ENCODE data around the gene LCOR. TPM values are rescaled to one million over a fixed set of nuclear protein-coding genes. Genes with fewer than 3 reads are reported as not detected.

LCOR gene
- polyA plus RNA-seq, 1 donor from 2014 or later: 19.8 TPM

DNA sequence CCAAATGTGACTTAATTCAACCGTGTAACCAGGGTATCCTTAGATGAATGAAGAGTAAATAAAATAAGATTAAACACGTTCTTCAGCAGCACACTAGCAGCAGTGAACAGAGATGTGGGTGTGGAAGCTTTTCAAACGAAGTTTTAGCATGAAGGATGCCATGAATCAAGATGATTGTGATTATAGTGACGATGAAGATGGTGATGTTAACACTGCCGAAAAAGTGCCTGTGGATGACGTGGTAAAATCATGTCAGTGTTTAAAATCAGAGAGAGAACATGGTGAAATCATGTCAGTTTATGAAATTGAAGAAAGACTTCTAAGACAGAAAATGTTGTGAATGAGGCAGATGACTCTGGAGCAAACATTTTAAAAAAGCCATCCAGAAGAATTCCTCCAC lies 19.2 kb downstream of the LCOR start:
- H3K9me3 Mint-ChIP-seq: no peaks in the 10 kb centered on the region
- H3K4me1 Mint-ChIP-seq: peaks cover 19 to 36% (median 29%) of the 10 kb centered on the region in 3 donors
- no peaks in the 10 kb centered on the region for H3K27me3 Mint-ChIP-seq
- no peak overlapping the region for H3K4me3 Mint-ChIP-seq
- peaks cover 8% of the 10 kb centered on the region for H3K36me3 Mint-ChIP-seq
- H3K27ac Mint-ChIP-seq: no peak overlapping the region

DNA sequence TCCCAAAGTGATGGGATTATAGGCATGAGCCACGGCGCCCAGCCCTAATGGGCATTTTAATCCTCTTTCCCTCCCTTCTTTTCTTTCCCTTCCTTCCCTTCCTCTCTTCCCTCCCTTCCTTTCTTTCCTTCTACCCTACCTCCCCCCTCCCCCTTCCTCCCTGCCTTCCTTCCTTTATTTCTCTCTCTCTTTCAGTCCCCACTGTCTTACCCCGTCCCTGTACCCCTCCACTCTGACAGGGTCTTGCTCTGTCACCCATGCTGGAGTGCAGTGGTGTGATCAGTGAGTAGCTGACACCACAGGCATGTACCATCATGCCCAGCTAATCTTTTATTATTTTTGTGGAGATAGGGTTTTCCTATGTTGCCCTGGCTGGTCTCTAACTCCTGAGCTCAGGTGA lies 24.2 kb downstream of the LCOR start:
- Mint-ChIP-seq H3K27me3 (no peaks in the 10 kb centered on the region), H3K36me3 (peaks cover 2% of the 10 kb centered on the region), H3K27ac (no peak overlapping the region), H3K9me3 (no peaks in the 10 kb centered on the region), H3K4me1 (peaks cover 39 to 58% (median 49%) of the 10 kb centered on the region in 3 donors), H3K4me3 (peak overlapping the region in 1 of 4 donors; percentile 49)

DNA sequence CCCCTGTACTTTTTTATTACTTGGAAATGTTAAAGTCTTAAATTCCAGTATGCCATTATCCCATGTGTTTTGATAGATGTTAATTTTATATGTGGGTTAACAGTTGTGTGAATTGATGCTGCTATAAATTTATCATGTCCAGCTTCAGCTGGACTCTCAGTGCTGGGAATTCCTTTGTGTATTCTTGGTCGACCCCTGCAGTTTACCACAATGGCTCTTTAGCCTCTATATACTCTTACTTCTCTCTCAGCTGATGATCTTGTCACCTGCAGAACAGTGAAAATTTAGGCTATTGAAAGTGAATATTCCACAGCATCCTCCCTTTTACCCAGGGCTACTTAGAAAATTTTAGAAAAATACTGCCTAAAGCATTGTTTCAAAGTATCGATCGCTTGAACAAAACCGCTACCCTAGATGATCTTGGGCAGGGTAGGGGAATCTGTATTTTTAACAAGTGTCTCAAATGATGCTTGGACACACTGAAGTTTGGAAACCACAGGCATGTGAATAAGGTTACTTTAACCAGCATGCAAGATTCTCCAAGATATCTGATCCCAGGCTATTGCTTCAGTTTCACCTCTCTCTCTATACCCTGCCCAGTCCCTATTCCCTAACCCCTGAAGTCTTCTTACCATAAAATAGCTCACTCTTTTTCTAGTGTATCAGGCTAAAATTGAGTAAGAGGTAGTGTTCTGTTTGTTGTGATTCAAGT lies 25.4 kb downstream of the LCOR start:
- Mint-ChIP-seq H3K4me3 (no peak overlapping the region), H3K9me3 (no peaks in the 10 kb centered on the region), H3K27me3 (no peaks in the 10 kb centered on the region), H3K27ac (peak overlapping the region in 1 of 3 donors; percentile 68), H3K4me1 (peaks cover 38 to 61% (median 54%) of the 10 kb centered on the region in 3 donors), H3K36me3 (peaks cover 2% of the 10 kb centered on the region)

DNA sequence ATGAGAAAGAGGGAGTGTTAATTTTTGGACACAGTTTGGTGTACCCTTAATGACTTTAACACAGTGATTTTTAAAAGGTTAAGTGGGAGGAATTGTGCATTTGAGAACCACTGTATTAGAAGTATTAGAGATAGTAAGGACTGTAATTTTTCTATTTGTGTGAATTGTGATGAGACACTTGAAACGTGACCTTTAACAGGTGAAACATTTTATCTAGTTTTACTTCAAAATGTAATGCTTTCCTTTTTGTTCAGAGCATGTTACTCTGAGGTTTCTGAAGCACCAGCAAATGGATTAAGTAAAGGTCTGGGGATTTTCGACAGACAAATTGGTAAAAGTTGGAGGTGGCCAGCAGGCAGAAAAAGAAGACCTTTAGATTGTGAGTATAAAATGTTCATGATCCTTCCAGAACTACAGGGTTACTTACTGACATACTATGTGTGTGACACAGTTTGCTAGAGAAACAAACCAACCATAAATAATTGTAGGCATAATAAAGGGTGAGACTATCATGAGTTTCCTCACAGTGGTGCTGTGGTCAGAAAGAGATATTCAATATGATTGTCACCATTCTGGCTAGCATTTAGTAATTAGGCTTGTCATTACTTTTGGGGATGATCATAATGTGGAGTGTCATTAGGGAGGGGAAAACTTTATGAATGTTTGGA lies 26.1 kb downstream of the LCOR start:
- H3K27ac Mint-ChIP-seq: peak overlapping the region in 1 of 3 donors; percentile 68
- no peaks in the 10 kb centered on the region for H3K27me3 Mint-ChIP-seq
- no peaks in the 10 kb centered on the region for H3K9me3 Mint-ChIP-seq
- peaks cover 2% of the 10 kb centered on the region for H3K36me3 Mint-ChIP-seq
- H3K4me1 Mint-ChIP-seq: peaks cover 39 to 59% (median 54%) of the 10 kb centered on the region in 3 donors
- H3K4me3 Mint-ChIP-seq: no peak overlapping the region

DNA sequence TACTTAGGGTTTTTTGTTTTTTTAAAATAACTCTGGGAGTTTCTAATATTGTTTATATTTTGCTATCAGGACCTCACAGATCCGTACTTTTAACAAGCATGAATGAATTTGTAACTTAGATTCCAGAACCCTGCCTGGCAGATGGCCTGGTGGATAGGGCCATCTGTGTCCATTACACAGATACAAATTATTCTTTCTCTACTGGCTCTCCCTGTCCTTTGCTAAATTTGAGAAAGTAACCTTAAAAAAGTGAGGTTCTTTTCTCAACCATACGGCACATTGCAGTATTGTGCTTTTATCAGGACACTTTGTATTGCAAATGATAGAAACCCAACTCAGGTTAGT lies 26.6 kb downstream of the LCOR start:
- Mint-ChIP-seq H3K36me3 (peaks cover 2% of the 10 kb centered on the region), H3K9me3 (no peaks in the 10 kb centered on the region), H3K4me1 (peaks cover 44 to 60% (median 58%) of the 10 kb centered on the region in 3 donors), H3K4me3 (no peak overlapping the region), H3K27me3 (no peaks in the 10 kb centered on the region), H3K27ac (no peak overlapping the region)

DNA sequence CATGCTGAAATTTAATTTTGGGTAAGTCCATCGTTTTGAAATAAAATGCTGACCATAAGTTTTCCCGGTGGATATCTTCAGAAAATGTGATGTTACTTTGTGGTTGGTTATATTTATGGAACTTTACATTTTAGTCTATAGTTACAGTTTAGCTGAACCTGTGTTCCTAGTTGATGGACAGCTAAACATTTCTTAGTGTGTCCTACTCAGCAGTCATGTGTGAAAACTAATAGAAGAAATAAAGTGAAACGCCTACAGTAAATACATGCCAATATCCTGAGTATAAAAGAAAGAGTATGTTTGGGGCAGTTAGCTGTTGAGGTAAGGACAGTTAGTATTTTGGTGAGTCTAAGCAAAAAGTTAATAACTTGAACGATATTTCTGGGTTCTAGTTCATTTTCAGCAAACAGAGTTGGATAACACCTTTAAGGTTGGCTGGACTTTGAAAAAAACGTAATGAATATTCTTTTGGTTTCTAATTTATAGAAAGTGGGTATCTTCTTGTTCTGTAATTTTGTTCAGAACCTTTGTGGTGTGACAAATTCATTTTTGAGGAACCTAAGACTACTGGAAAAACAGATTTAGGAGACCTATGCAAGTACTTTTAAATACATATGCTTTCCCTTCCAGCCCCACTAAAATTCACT lies 28.7 kb downstream of the LCOR start:
- H3K27ac Mint-ChIP-seq: peak overlapping the region; percentile 4 to 85 (median 72)
- no peaks in the 10 kb centered on the region for H3K9me3 Mint-ChIP-seq
- peaks cover 2% of the 10 kb centered on the region for H3K36me3 Mint-ChIP-seq
- peaks cover 53 to 67% (median 58%) of the 10 kb centered on the region in 3 donors for H3K4me1 Mint-ChIP-seq
- no peaks in the 10 kb centered on the region for H3K27me3 Mint-ChIP-seq
- H3K4me3 Mint-ChIP-seq: peak overlapping the region in 2 of 4 donors; percentile 20 to 51

DNA sequence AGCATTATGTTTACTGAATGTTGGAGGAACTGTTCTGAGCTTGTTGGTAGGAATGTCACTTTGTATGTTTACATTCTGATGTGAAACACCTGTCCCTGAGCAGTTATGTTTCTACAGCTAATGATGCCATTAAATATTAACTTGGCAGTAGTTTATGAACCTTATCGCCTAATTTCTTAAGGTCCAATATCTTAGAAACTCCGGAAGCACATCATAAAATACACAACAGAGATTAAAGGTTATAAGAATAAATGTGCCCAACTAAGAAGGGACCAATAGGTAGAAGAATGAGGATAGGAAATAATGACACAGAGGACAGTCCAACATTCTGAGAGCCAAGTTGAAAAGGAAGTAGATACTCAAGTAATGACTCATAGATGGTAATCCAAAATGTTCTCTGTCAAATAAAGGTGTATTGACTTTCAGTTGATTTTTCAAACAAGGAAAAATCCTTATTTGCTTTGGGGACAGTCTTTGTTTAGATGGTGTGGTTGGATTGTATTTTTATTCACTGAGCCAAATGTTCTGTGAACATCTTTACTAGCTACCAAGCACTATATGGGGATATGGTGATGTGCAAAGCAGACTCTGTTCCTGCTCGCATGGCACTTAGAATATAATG lies 31.9 kb downstream of the LCOR start:
- Mint-ChIP-seq H3K27ac (no peak overlapping the region), H3K27me3 (no peaks in the 10 kb centered on the region), H3K9me3 (no peaks in the 10 kb centered on the region), H3K4me1 (peaks cover 43 to 49% (median 47%) of the 10 kb centered on the region in 3 donors), H3K36me3 (peaks cover 2% of the 10 kb centered on the region), H3K4me3 (no peak overlapping the region)

DNA sequence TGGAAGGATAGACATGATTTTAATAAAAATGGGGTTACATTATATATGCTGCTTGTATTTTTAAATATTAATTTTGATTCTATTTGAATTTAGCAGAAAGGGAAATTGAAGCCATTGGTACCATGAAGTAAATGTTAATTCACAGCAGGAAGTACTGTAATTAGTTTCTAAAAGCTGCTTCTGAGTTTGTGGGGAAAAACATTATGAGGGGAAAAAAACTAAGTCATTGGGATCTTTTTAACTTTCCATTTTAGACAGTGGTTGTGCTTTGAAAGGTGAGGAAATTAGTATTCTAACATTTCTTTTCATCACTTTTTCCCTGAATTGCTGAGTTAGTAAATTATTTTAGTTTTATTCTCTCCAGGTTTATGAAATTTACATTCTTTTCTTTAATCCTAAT lies 41.0 kb downstream of the LCOR start:
- H3K4me3 Mint-ChIP-seq: no peak overlapping the region

DNA sequence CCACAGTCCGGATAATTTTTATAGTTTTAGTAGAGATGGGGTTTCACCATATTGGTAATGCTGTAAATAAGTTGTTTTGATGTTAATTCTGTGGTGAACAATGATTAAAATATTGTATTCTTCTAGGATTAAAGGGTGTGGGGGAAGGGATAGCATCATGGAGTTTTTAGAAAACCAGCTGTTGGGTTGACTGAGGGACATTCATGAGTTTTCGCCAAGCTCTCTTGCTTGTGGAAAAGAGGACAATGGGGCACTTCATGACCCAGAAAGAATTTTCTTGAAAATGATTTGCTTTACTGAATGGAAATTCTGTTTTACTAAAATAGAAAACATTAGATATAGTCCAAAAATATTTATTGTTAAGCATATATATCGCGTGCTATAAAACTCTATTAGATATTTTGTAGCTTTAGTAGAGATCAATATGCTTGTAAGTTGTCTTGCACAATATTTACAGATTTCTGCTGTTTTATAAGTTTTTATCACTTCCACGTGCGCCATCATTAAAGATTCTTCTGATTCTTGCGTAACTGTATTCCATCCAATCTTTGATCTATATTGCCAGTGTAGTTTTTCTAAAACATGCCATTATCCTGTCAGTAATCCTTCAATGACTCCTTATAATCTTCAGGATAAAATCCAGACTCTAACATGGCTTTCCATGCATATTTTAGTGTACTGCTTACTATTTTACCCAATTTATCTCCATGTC lies 41.8 kb downstream of the LCOR start:
- peak overlapping the region in 1 of 4 donors; percentile 8 for H3K4me3 Mint-ChIP-seq
- H3K27me3 Mint-ChIP-seq: no peaks in the 10 kb centered on the region
- peaks cover 5% of the 10 kb centered on the region for H3K36me3 Mint-ChIP-seq
- no peaks in the 10 kb centered on the region for H3K9me3 Mint-ChIP-seq
- H3K27ac Mint-ChIP-seq: no peak overlapping the region
- peaks cover 31 to 46% (median 36%) of the 10 kb centered on the region in 3 donors for H3K4me1 Mint-ChIP-seq

More for the DNA sequence above, 41.0 kb downstream of the LCOR start:
- Mint-ChIP-seq H3K27me3 (no peaks in the 10 kb centered on the region), H3K9me3 (no peaks in the 10 kb centered on the region), H3K27ac (no peak overlapping the region), H3K4me1 (peaks cover 34 to 41% (median 35%) of the 10 kb centered on the region in 3 donors), H3K36me3 (no peaks in the 10 kb centered on the region)

DNA sequence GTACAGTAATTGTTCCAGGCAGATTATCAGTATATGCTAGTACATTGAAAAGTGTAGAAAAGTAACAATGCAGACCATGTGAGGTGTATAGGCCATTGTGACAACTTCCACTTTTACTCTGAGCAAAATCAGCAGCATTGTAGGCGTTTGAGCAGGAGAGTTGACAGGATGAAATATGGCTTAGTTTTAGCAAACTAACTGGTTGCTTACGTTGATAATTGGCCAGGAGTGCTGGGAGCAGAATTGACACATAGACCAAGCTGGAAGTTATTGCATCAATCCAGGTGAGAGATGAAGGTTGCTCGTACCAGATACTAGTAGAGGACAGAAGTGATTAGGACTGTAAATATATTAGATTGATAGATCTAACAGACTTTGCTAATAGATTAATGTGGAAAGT lies 46.0 kb downstream of the LCOR start:
- Mint-ChIP-seq H3K4me3 (no peak overlapping the region), H3K4me1 (peaks cover 34 to 39% (median 35%) of the 10 kb centered on the region in 3 donors), H3K9me3 (no peaks in the 10 kb centered on the region), H3K27ac (no peak overlapping the region), H3K27me3 (no peaks in the 10 kb centered on the region), H3K36me3 (peaks cover 7% of the 10 kb centered on the region)

DNA sequence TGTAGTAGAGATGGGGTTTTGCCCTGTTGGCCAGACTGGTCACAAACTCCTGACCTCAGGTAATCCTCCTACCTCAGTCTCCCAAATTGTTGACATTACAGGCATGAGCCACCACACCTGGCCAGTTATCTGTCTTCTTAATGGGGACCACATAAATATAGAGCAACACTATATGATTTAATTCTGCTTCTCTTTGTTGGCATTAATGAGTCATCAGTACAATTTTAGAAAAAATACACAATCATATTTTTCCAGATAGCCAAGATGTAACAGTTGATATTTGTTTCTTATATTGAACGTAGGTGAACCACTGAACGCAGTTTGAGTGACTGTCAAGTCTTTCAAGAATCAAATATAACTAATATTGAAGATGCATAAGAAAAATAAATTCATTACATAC lies 48.5 kb downstream of the LCOR start:
- H3K4me1 Mint-ChIP-seq: peaks cover 26 to 37% (median 30%) of the 10 kb centered on the region in 3 donors
- H3K27ac Mint-ChIP-seq: no peak overlapping the region
- H3K36me3 Mint-ChIP-seq: peaks cover 7% of the 10 kb centered on the region
- no peaks in the 10 kb centered on the region for H3K27me3 Mint-ChIP-seq
- no peak overlapping the region for H3K4me3 Mint-ChIP-seq
- no peaks in the 10 kb centered on the region for H3K9me3 Mint-ChIP-seq

DNA sequence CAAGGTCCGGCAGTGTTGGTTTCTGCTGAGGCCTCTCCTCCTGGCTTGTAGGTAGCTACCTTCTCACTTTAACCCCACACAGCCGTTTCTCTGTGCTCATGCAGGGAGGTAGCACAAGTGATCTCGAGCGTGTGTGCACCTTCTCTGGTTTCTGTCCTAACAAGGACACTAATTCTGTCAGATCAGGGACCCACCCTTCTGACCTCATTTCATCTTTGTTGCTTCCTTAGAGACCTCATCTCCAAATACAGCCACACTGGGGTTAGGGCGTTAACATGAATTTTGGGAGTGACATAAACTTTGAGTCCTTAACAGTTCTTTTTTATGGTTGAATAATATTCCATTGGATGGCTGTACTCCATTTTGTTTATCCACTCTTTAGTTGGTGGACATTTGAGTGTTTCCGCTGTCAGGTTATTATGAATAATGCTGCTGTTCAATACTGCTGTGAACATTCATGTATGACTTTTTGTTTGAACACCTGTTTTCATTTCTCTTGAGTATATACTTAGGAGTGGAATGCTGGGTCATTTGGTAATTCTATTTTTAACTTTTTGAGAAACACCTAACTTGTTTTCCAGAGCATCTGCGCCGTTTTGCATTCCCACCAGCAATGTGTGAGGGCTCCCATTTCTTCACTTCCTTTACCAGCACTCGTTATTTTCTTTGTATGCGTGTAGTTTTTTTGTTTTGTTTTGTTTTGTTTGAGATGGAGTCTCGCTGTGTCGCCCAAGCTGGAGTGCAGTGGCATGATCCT lies 57.5 kb downstream of the LCOR start:
- peaks cover 20 to 33% (median 21%) of the 10 kb centered on the region in 3 donors for H3K4me1 Mint-ChIP-seq
- peak overlapping the region in 2 of 3 donors; percentile 9 to 19 for H3K27ac Mint-ChIP-seq
- peaks cover 32% of the 10 kb centered on the region for H3K36me3 Mint-ChIP-seq
- H3K27me3 Mint-ChIP-seq: no peaks in the 10 kb centered on the region
- no peak overlapping the region for H3K4me3 Mint-ChIP-seq
- H3K9me3 Mint-ChIP-seq: peaks cover 0 to 13% (median 4%) of the 10 kb centered on the region in 3 donors

DNA sequence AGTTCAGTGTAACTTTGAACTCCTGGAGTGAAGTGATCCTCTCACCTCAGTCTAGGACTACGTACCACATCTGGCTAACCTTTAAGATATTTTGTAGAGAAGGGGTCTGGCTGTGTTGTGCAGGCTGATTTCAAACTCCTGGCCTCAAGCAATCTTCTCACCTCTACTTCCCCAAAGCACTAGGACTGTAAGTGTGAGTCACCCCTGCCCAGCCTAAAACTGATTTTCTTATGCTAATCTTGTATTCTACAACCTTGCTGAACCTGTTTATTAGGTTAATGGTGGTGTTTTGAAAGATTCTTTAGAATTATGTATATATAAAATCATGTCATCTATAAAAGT lies 58.0 kb downstream of the LCOR start:
- Mint-ChIP-seq H3K9me3 (peaks cover 0 to 13% (median 4%) of the 10 kb centered on the region in 3 donors), H3K36me3 (peaks cover 32% of the 10 kb centered on the region), H3K4me3 (no peak overlapping the region)

DNA sequence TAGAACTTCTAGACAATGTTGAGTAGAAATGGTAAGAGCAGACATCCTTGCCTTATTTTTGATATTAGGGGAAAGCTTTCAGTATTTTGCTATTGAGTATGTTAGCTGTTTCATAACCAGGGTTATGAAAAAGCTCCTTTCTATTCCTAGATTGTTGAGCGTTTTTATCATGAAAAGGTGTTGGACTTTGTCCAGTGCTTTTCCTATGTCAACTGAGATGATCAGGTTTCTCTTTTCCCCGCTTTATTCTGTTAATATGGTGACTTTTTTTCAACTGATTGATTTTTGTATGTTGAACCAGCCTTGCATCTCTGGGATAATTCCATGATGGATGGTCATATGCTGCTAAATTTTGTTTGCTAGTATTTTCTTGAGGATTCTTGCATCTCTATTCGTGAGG lies 58.5 kb downstream of the LCOR start:
- no peak overlapping the region for H3K27ac Mint-ChIP-seq
- peaks cover 0 to 13% (median 4%) of the 10 kb centered on the region in 3 donors for H3K9me3 Mint-ChIP-seq
- H3K27me3 Mint-ChIP-seq: no peaks in the 10 kb centered on the region
- peak overlapping the region in 1 of 4 donors; percentile 10 for H3K4me3 Mint-ChIP-seq
- peaks cover 32% of the 10 kb centered on the region for H3K36me3 Mint-ChIP-seq
- peaks cover 20 to 33% (median 28%) of the 10 kb centered on the region in 3 donors for H3K4me1 Mint-ChIP-seq

More for the DNA sequence above, 58.0 kb downstream of the LCOR start:
- H3K4me1 Mint-ChIP-seq: peaks cover 20 to 33% (median 24%) of the 10 kb centered on the region in 3 donors
- H3K27me3 Mint-ChIP-seq: no peaks in the 10 kb centered on the region
- H3K27ac Mint-ChIP-seq: peak overlapping the region in 2 of 3 donors; percentile 9 to 19

Data from IgD-negative memory B cell (primary cell).